SK-N-MC (cell line): ENCODE measurements around the gene MEGF9.

ENCODE experiments used
- DNase-seq: peaks from one replicate; pipeline ENCODE4 v3.0.0-alpha.2; 2011; ENCODE audit warnings: low read depth, low spot score
- H3K27ac ChIP-seq: fragments of 200-600 bp; sonication (generic); 2 replicates; pipeline ENCODE4 v1.5.1; 2016; ENCODE audit warnings: mixed run types
- H3K36me3 ChIP-seq: fragments of 200-600 bp; sonication (generic); 2 replicates; pipeline ENCODE4 v1.6.1; 2017; ENCODE audit warnings: antibody characterized with exemption, low read length, mixed read lengths; ENCODE audit not compliant: insufficient read depth
- H3K4me3 ChIP-seq: fragments of 200-600 bp; sonication (generic); 2 replicates; pipeline ENCODE4 v1.5.1; 2016
- H3K9ac ChIP-seq: fragments of 200-600 bp; sonication (generic); 2 replicates; pipeline ENCODE4 v1.8.0; 2017; ENCODE audit warnings: mixed run types, mixed read lengths; ENCODE audit not compliant: insufficient read length
- H3K9me3 ChIP-seq: fragments of 200-600 bp; sonication (generic); 2 replicates; pipeline ENCODE4 v1.6.1; 2017; ENCODE audit warnings: low read depth, mild to moderate bottlenecking, antibody characterized with exemption, low read length, moderate library complexity, mixed read lengths
- EZH2 ChIP-seq: fragments of 200-600 bp; sonication (generic); IDR thresholded peaks from one replicate; pipeline ENCODE4 v1.6.1; 2017; ENCODE audit warnings: antibody characterized with exemption
- FOXP2 ChIP-seq: optimal IDR thresholded peaks from 2 replicates; pipeline ENCODE3; 2011; ENCODE audit warnings: mild to moderate bottlenecking, moderate library complexity; ENCODE audit not compliant: insufficient read depth; ENCODE audit errors: extremely low read length, control extremely low read depth
- POLR2AphosphoS5 ChIP-seq: IDR thresholded peaks from 2 replicates; pipeline ENCODE4 v1.6.1; 2012; ENCODE audit warnings: mild to moderate bottlenecking, low read depth, low read length, borderline replicate concordance

The MEGF9 gene

DNA sequence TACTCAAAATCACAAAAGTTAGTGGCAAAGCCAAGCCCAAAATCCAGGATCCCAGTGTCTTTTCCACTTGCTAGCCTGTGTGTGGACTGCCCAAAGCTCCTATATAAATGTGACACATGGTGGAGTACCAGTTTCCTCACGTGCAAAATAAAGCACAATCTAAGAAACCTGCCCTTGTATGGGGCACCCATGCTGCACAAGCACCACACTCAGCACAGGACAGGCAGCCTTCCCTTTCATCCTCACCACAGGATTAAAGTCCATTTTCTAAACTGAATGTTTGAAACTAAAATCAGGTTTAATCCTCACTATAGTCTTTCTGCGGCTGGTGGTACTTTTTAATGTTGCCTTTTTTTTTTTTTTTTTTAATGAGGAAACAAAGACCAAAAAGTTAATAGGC is 139.8 kb downstream of the MEGF9 start:
- H3K9ac ChIP-seq = no peak overlapping the region
- no peak for DNase-seq
- no peak overlapping the region for H3K27ac ChIP-seq
- H3K4me3 ChIP-seq = no peak overlapping the region
- no peak for TF ChIP-seq FOXP2
- no peaks in the 10 kb centered on the region for H3K9me3 ChIP-seq
- peaks cover 52% of the 10 kb centered on the region for H3K36me3 ChIP-seq

DNA sequence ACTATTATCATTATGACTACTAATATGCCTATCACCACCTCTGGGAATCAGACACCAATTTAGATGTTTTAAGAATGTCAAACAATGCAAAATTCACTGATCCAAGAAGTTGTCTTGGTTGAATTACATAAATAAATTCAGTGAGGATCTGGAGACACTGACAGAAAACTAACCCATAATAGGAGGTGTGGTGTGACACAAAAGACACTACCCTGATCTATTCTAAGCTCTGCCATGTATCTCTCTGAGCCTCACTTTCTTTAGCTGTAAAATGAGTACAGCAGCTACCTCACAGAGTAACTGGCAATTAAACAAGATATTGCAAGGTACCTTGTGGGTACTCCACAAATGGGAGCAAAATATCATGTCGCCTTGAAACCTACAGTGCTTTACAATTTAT is 141.8 kb downstream of the MEGF9 start:
- H3K27ac ChIP-seq = no peak overlapping the region
- no peak overlapping the region for H3K9ac ChIP-seq
- no peak overlapping the region for H3K4me3 ChIP-seq
- no peak for DNase-seq
- no peak for TF ChIP-seq FOXP2
- no peak for TF ChIP-seq EZH2
- TF ChIP-seq POLR2AphosphoS5 = no peak
- no peaks in the 10 kb centered on the region for H3K9me3 ChIP-seq
- H3K36me3 ChIP-seq = peaks cover 69% of the 10 kb centered on the region

DNA sequence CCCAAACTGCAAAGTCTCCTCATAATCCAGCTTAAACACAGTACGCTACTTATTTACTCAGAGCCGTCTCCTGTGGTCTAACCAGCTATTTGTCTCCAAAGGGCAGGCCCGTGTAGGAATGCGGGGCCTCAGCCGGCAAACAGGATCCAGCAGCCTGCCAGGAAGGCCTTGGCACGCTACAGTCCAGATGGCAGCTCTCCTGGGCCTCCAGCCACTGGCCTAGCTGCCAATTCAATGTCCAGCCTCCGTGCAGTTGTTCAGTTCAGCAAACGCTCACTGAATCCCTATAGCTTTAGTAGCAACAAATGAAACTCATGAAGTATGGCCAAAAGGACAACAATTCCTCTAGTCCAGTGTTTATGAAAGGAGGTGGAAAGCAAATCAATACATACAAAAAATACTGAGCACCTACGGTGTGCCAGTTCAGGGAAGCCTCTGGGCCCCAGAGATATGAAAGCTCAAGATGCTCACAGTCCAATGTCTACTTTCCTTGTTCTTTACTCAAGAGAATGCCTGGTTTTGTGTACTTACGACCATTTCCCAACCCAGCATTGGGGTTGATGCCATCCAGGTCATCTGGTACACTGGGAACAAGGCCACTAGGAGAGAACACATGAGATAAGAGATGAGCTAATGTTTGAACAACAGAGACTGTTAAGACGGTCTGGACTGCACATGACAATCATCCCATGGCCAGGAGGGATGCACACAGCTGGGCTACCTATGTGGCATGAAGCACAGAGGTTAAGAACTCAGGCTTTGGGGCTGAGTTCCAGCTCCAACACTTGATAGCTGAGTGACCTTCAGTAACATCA is 142.6 kb downstream of the MEGF9 start:
- no peak overlapping the region for H3K4me3 ChIP-seq
- no peak overlapping the region for H3K9ac ChIP-seq
- no peaks in the 10 kb centered on the region for H3K9me3 ChIP-seq
- H3K27ac ChIP-seq = no peak overlapping the region
- TF ChIP-seq FOXP2 (no peak), POLR2AphosphoS5 (no peak)
- no peak for DNase-seq
- H3K36me3 ChIP-seq = peaks cover 69% of the 10 kb centered on the region

DNA sequence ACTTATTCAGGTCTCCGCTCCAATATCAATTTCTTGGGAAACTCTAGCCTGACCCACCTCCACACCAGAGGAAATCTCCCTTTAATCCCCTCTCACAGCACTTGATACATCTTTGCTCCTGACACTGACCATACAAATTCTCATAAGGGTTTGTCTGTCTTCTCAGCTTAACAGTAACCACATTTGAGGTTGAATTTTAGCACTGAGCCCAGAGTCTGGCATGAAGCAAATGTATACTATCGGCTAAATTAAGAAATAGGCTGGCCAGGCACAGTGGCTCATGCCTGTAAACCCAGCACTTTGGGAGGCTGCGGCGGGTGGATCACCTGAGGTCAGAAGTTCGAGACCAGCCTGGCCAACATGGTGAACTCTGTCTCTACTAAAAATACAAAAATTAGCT is 144.0 kb downstream of the MEGF9 start:
- TF ChIP-seq EZH2 (no peak), FOXP2 (no peak), POLR2AphosphoS5 (no peak)
- H3K27ac ChIP-seq = no peak overlapping the region
- H3K4me3 ChIP-seq = no peak overlapping the region
- H3K9ac ChIP-seq = no peak overlapping the region
- H3K9me3 ChIP-seq = no peaks in the 10 kb centered on the region
- H3K36me3 ChIP-seq = peaks cover 76% of the 10 kb centered on the region
- no peak for DNase-seq

DNA sequence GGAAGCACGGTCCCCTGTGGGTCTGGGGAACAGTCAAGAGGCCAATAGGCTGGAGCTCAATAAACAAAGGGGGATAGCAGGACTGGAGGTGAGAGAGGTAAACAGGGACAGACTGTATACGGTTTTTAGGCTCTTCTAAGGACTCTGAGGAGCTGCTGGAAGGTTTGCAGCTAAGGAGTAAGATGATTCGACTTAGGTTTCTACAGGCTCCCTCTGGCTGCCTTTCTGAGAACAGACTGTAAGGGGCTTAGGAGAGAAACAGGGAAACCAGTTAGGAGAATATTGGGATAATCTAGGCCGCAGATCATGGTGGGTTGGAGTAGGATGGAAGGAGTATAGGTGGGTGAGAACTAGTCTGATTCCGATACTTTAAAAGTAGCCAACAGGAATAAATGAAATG is 144.7 kb downstream of the MEGF9 start:
- DNase-seq = no peak
- peaks cover 83% of the 10 kb centered on the region for H3K36me3 ChIP-seq
- TF ChIP-seq FOXP2 (no peak), EZH2 (no peak), POLR2AphosphoS5 (no peak)
- H3K4me3 ChIP-seq = no peak overlapping the region
- H3K9me3 ChIP-seq = no peaks in the 10 kb centered on the region
- no peak overlapping the region for H3K27ac ChIP-seq
- H3K9ac ChIP-seq = no peak overlapping the region

DNA sequence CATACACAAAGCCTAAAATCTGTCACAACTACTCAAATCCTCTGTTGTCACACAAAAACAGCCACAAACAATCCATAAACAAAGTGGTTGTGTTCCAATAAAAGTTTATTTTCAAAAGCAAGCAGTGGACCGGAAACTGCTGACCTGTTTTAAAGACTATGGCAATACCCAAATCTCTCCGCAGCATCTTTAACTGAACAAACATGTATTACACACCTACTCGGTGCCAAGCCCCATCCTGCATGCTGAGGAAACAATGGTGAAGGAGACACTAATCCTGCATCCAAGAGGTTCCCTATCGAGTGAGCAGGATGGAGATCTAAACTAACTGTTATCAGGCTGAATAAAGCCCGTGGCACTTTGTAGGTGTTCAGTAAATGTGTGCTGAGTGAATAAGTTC is 145.5 kb downstream of the MEGF9 start:
- H3K27ac ChIP-seq = no peak overlapping the region
- H3K9me3 ChIP-seq = no peaks in the 10 kb centered on the region
- no peak for TF ChIP-seq EZH2
- no peak for TF ChIP-seq FOXP2
- no peak for TF ChIP-seq POLR2AphosphoS5
- H3K9ac ChIP-seq = no peak overlapping the region
- no peak for DNase-seq
- peaks cover 89% of the 10 kb centered on the region for H3K36me3 ChIP-seq
- no peak overlapping the region for H3K4me3 ChIP-seq

DNA sequence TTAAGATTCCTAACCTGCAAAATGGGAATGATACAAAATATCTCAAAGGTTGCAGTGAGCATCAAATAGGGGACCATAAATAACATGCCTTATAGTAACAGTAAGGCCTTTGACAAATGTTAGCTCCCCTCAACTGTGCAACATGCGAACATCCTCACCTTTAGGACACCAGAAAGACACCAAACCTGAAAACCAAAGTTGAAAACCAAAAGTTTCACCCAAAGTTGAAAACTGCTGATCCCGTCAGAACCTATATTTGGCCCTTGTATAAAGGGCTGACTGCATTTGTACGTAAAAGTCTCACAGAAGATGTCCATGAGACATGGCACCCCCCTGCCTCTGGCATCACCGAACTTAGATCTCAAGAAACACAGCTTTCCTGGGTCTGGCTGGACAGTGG is 146.4 kb downstream of the MEGF9 start:
- H3K9ac ChIP-seq = no peak overlapping the region
- peaks cover 95% of the 10 kb centered on the region for H3K36me3 ChIP-seq
- DNase-seq = no peak

DNA sequence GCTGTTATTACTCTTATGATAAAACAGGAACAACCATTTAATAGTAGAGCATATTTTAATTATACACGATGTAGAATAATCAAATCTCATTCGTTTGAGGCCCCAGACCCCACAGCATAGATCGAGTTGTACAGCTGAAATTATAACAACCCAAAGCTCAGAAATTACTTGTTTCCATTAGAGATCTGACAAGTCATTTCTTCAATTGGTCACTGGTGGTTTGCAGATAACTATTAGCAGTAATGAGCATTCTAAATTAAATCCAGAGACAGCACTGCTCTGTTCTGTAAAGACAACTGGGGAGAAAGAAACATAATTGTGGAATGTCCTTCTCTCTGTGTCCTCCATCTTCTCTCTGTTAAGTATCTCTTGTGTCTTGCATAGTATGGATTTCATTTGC is 147.2 kb downstream of the MEGF9 start:
- H3K9ac ChIP-seq = no peak overlapping the region
- no peak overlapping the region for H3K27ac ChIP-seq
- peaks cover 97% of the 10 kb centered on the region for H3K36me3 ChIP-seq
- DNase-seq = no peak
- H3K9me3 ChIP-seq = no peaks in the 10 kb centered on the region
- TF ChIP-seq EZH2 (no peak), POLR2AphosphoS5 (no peak), FOXP2 (no peak)
- H3K4me3 ChIP-seq = no peak overlapping the region

More for the DNA sequence above, 146.4 kb downstream of the MEGF9 start:
- no peak for TF ChIP-seq POLR2AphosphoS5
- no peak for TF ChIP-seq EZH2
- no peak for TF ChIP-seq FOXP2
- H3K9me3 ChIP-seq = no peaks in the 10 kb centered on the region
- H3K4me3 ChIP-seq = no peak overlapping the region
- H3K27ac ChIP-seq = no peak overlapping the region

DNA sequence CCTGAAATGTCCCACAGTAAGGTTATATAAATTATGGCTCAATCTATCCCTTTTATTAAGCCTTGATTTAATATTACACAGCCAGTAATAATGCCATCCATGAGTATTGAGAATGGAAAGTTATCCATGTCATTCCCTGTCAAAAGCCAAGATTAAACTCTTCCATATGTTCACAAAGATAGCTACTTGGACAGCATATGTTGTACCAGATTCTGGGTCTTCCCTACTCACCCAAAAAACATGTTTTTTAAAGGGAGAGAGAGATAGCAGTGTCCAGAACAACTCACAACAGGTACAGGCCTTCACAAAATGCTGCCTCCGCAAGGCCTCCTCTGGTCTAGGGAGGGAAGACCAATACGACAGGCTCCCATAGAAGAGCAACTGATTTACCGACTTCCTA is 149.7 kb downstream of the MEGF9 start:
- DNase-seq = no peak
- no peak overlapping the region for H3K4me3 ChIP-seq
- no peaks in the 10 kb centered on the region for H3K9me3 ChIP-seq
- H3K27ac ChIP-seq = no peak overlapping the region
- peaks cover 90% of the 10 kb centered on the region for H3K36me3 ChIP-seq
- TF ChIP-seq FOXP2 (no peak), EZH2 (no peak), POLR2AphosphoS5 (no peak)
- H3K9ac ChIP-seq = no peak overlapping the region
